Vagina (tissue), 2 donors: ENCODE data around the gene SV2A. TPM values are rescaled to one million over a fixed set of nuclear protein-coding genes. Genes with fewer than 3 reads are reported as not detected.
"Not testable (repeated sequence)": the region's sequence is repeated elsewhere in the genome, so short reads cannot be mapped to it uniquely, and the experiment has no call there.

ENCODE experiments used
- DNase-seq, 2 donors: peaks; one replicate each; pipeline ENCODE4 v3.0.0-alpha.2; 2017; ENCODE audit errors: extremely low spot score in 2 of 2
- H3K27ac ChIP-seq: fragments of 200-600 bp; sonication (generic); one replicate; pipeline ENCODE4 v1.5.1; 2019
- H3K27me3 ChIP-seq: fragments of 200-600 bp; sonication (generic); one replicate; pipeline ENCODE4 v1.5.1; 2019
- H3K36me3 ChIP-seq, 2 donors: fragments of 200-600 bp; sonication (generic); one replicate each; pipeline ENCODE4 v1.5.1; 2017 to 2019
- H3K4me1 ChIP-seq: fragments of 200-600 bp; sonication (generic); one replicate; pipeline ENCODE4 v1.5.1; 2019
- H3K4me3 ChIP-seq, 2 donors: fragments of 200-600 bp; sonication (generic); 1 replicate in 1 of 2; 2 replicates in 1 of 2; pipeline ENCODE4 v1.5.1; 2016 to 2019
- H3K9me3 ChIP-seq: fragments of 200-600 bp; sonication (generic); one replicate; pipeline ENCODE4 v1.5.1; 2019
- CTCF ChIP-seq, 3 experiments: fragments of 450-650 bp in 2 of 3; fragments of 200-600 bp in 1 of 3; sonication (generic) in 1 of 3; IDR thresholded peaks; one replicate each; pipeline ENCODE4 v1.5.1; 2017 to 2019; ENCODE audit warnings: antibody characterized with exemption in 3 of 3, mild to moderate bottlenecking in 2 of 3, moderate library complexity in 2 of 3
- POLR2A ChIP-seq, 2 donors: fragments of 450-650 bp; IDR thresholded peaks; one replicate each; pipeline ENCODE4 v1.6.1; 2017; ENCODE audit warnings: antibody characterized with exemption in 2 of 2, mild to moderate bottlenecking in 2 of 2, moderate library complexity in 2 of 2
- POLR2AphosphoS5 ChIP-seq, 2 donors: sonication (generic); formaldehyde crosslinking; IDR thresholded peaks; one replicate each; pipeline ENCODE4 v1.9.0; 2017; ENCODE audit warnings: antibody characterized with exemption in 2 of 2, mild to moderate bottlenecking in 2 of 2, low read depth in 1 of 2; ENCODE audit not compliant: insufficient read depth in 1 of 2
- intact Hi-C: fragments of 100-400 bp; cut with DNase I; formaldehyde crosslinking; loops from one replicate; pipeline ENCODE4 v1.15.1; 2023
- total RNA-seq: library from RNA; depleted of rRNA; stranded (reverse); fragments of >200 nt; gene quantifications from one replicate; pipeline ENCODE4 v1.2.3, GENCODE V29; 2016

Gene SV2A
- total RNA-seq, 1 donor from 2014 or later = 7.6 TPM

GRCh38 chr1:149963358-149963757 is 45.7 kb upstream of the SV2A start:
- Histone ChIP-seq H3K36me3 (peaks cover 0 to 57% of the 10 kb centered on the region in 2 donors), H3K27me3 (no peaks in the 10 kb centered on the region), H3K4me1 (peaks cover 10% of the 10 kb centered on the region), H3K27ac (peak overlapping the region; percentile 62), H3K4me3 (no peak overlapping the region), H3K9me3 (no peaks in the 10 kb centered on the region)
- no peak for TF ChIP-seq CTCF (IDR thresholded peaks at IDR 0.05)
- no peak for TF ChIP-seq POLR2AphosphoS5 (IDR thresholded peaks at IDR 0.05; ENCODE audit: insufficient read depth in 1 of 2, low read depth in 1 of 2)
- TF ChIP-seq POLR2A (IDR thresholded peaks at IDR 0.05) = no peak
- no peak for DNase-seq
- intact Hi-C loops = loop anchor here (5.0 to 10.0 kb wide), 2 partner anchors 89 to 201 kb away; no protein-coding TSS in a partner anchor

GRCh38 chr1:149962736-149963135 is 45.1 kb upstream of the SV2A start:
- DNase-seq = no peak
- Histone ChIP-seq H3K9me3 (no peaks in the 10 kb centered on the region), H3K36me3 (peaks cover 0 to 59% of the 10 kb centered on the region in 2 donors), H3K4me3 (no peak overlapping the region), H3K27ac (peak overlapping the region; percentile 62), H3K4me1 (peaks cover 10% of the 10 kb centered on the region), H3K27me3 (no peaks in the 10 kb centered on the region)
- TF ChIP-seq CTCF (IDR thresholded peaks at IDR 0.05) (no peak), POLR2A (IDR thresholded peaks at IDR 0.05) (no peak), POLR2AphosphoS5 (IDR thresholded peaks at IDR 0.05; ENCODE audit: insufficient read depth in 1 of 2, low read depth in 1 of 2) (no peak)
- intact Hi-C loops = loop anchor here (5.0 to 10.0 kb wide), 2 partner anchors 90 to 202 kb away; no protein-coding TSS in a partner anchor

- peaks cover 10% of the 10 kb centered on the region for H3K4me1 ChIP-seq
- H3K9me3 ChIP-seq = no peaks in the 10 kb centered on the region
- H3K36me3 ChIP-seq = peaks cover 0 to 58% of the 10 kb centered on the region in 2 donors
- no peak for DNase-seq
- H3K27me3 ChIP-seq = no peaks in the 10 kb centered on the region
- TF ChIP-seq POLR2AphosphoS5 (IDR thresholded peaks at IDR 0.05; ENCODE audit: insufficient read depth in 1 of 2, low read depth in 1 of 2) (peak in 1 of 2 donors; percentile 56), CTCF (IDR thresholded peaks at IDR 0.05) (peak; percentile 59 to 84 (median 63)), POLR2A (IDR thresholded peaks at IDR 0.05) (no peak)
- no peak overlapping the region for H3K4me3 ChIP-seq
- intact Hi-C loops = loop anchor here (5.0 to 10.0 kb wide), 2 partner anchors 90 to 203 kb away; no protein-coding TSS in a partner anchor
- H3K27ac ChIP-seq = peak overlapping the region; percentile 62
Observed at GRCh38 chr1:149962039-149962647, 44.5 kb upstream of the SV2A start.

- H3K27ac ChIP-seq, H3K9me3 ChIP-seq, H3K4me1 ChIP-seq, intact Hi-C loops, H3K27me3 ChIP-seq, H3K4me3 ChIP-seq, DNase-seq: not testable (repeated sequence)
- peaks cover 0 to 24% of the 10 kb centered on the region in 2 donors for H3K36me3 ChIP-seq
Observed at GRCh38 chr1:149957548-149957947, 39.9 kb upstream of the SV2A start.

- Histone ChIP-seq H3K36me3 (peaks cover 0 to 38% of the 10 kb centered on the region in 2 donors), H3K9me3 (no peaks in the 10 kb centered on the region), H3K27ac (no peak overlapping the region), H3K4me1 (no peaks in the 10 kb centered on the region), H3K27me3 (no peaks in the 10 kb centered on the region), H3K4me3 (no peak overlapping the region)
- intact Hi-C loops = no loop called here
- DNase-seq = no peak
- TF ChIP-seq POLR2AphosphoS5 (IDR thresholded peaks at IDR 0.05; ENCODE audit: insufficient read depth in 1 of 2, low read depth in 1 of 2) (no peak), CTCF (IDR thresholded peaks at IDR 0.05) (no peak), POLR2A (IDR thresholded peaks at IDR 0.05) (no peak)
Observed at GRCh38 chr1:149949911-149950310, 32.3 kb upstream of the SV2A start.
